Left ventricle myocardium inferior (tissue), 1 donor: ENCODE data around the gene CC2D1B. TPM values are rescaled to one million over a fixed set of nuclear protein-coding genes. Genes with fewer than 3 reads are reported as not detected.

Experiments used
- DNase-seq: peaks from one replicate; pipeline ENCODE4 v3.0.0-alpha.2; 2020
- H3K27ac ChIP-seq: fragments of 200-600 bp; replicated peaks from 2 replicates; pipeline ENCODE4 v1.8.0; 2021
- H3K27me3 ChIP-seq: fragments of 200-600 bp; 2 replicates; pipeline ENCODE4 v1.8.0; 2021; ENCODE audit warnings: low read depth
- H3K36me3 ChIP-seq: fragments of 200-600 bp; 2 replicates; pipeline ENCODE4 v1.8.0; 2021
- H3K4me1 ChIP-seq: fragments of 200-600 bp; 2 replicates; pipeline ENCODE4 v1.8.0; 2021
- H3K4me3 ChIP-seq: fragments of 200-600 bp; 2 replicates; pipeline ENCODE4 v1.8.0; 2021; ENCODE audit warnings: mild to moderate bottlenecking, moderate library complexity
- H3K9me3 ChIP-seq: fragments of 200-600 bp; replicated peaks from 2 replicates; pipeline ENCODE4 v1.8.0; 2021
- intact Hi-C: fragments of 100-400 bp; cut with micrococcal nuclease; formaldehyde crosslinking; loops from one replicate; pipeline ENCODE4 v1.11.0; 2022
- total RNA-seq: library from RNA; stranded (reverse); fragmentation: NEBNext Ultra II Directional; extraction: Animal tissue kit (Norgen Biotek cat#: 25700); gene quantifications from one replicate; pipeline ENCODE4 v1.2.1, GENCODE V29; 2021
- TF ChIP-seq, protein P1 (sequence below): fragments of 200-600 bp; IDR thresholded peaks from 2 replicates; pipeline ENCODE4 v1.8.0; 2021; ENCODE audit warnings: antibody characterized with exemption, mild to moderate bottlenecking, borderline replicate concordance
- donor health status: DM: no; HTN: yes; CAD: no; lungs with severe emphysema.

Gene CC2D1B
- total RNA-seq, 1 donor from 2014 or later: 15.3 TPM

DNA sequence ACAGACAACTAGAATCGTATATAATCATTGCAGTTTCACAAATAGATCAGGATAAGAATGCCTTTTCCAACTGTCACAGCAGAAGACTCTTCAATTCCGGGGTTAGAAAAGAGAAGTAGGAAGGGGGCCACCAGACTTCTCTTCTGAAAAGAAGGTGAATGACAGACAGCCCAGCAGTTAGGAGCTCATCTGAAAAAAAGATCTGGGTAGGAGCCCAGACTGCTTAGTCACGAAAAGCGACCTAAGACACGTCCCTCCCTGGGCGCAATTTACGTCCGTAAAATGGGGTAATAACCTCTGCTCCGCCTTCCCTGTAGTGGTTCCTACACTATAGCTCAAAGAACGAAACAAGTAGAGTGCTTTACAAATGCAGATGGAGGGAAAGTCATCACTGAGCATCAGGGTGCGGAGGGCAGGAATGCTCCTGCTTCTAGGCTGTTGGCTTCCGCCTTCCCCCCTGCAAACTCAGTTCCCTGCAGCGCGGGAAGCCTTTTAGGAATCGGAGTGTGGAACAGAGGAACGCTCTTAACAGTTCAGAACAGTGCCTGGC is 37.6 kb upstream of the CC2D1B start:
- H3K9me3 ChIP-seq: no peaks in the 10 kb centered on the region
- H3K27me3 ChIP-seq: no peaks in the 10 kb centered on the region
- H3K4me1 ChIP-seq: peaks cover 34% of the 10 kb centered on the region
- H3K4me3 ChIP-seq: peak overlapping the region; percentile 92
- intact Hi-C loops: no loop called here
- TF ChIP-seq, protein P1, sequence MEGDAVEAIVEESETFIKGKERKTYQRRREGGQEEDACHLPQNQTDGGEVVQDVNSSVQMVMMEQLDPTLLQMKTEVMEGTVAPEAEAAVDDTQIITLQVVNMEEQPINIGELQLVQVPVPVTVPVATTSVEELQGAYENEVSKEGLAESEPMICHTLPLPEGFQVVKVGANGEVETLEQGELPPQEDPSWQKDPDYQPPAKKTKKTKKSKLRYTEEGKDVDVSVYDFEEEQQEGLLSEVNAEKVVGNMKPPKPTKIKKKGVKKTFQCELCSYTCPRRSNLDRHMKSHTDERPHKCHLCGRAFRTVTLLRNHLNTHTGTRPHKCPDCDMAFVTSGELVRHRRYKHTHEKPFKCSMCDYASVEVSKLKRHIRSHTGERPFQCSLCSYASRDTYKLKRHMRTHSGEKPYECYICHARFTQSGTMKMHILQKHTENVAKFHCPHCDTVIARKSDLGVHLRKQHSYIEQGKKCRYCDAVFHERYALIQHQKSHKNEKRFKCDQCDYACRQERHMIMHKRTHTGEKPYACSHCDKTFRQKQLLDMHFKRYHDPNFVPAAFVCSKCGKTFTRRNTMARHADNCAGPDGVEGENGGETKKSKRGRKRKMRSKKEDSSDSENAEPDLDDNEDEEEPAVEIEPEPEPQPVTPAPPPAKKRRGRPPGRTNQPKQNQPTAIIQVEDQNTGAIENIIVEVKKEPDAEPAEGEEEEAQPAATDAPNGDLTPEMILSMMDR: no peak
- H3K36me3 ChIP-seq: peaks cover 22% of the 10 kb centered on the region
- no peak for DNase-seq
- H3K27ac ChIP-seq: peak overlapping the region; percentile 91

DNA sequence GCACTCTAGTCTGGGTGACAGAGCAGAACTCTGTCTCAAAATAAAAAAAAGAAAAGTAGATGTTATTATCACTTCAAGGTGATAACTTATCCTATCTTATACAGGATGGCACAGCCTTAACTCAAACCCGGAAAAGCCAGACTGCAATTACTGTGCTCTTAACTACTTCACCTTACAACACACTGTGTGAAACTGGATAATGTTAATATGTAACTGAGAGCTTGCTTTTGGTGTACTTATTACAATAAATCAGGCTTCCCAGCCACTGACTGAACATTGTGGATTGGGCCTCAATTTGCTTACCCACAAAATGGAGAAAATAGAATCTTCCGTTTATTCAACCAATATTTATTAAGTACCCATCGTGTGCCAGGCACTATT is 36.8 kb upstream of the CC2D1B start:
- no peak for DNase-seq
- H3K36me3 ChIP-seq: peaks cover 14% of the 10 kb centered on the region
- peaks cover 34% of the 10 kb centered on the region for H3K4me1 ChIP-seq
- no peaks in the 10 kb centered on the region for H3K27me3 ChIP-seq
- TF ChIP-seq, protein P1: no peak
- no peak overlapping the region for H3K27ac ChIP-seq
- intact Hi-C loops: no loop called here
- no peak overlapping the region for H3K4me3 ChIP-seq
- H3K9me3 ChIP-seq: no peaks in the 10 kb centered on the region

DNA sequence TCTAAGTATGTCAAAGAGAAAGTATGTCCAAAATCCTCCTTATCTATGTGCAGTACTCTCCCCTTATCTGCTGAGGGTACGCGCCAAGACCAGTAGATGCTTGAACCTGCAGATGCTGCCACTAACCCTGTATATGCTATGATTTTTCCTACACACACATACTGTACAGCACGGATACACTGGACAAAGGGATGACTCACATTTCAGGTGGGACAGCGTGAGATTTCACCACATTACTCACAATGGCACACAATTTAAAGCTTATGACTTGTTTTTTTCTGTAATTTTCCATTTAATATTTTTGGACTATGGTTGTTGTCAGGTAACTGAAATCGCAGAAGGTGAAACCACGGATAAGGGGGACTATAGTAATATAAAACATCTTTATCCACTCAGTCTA is 34.1 kb upstream of the CC2D1B start:
- H3K27ac ChIP-seq: no peak overlapping the region
- intact Hi-C loops: no loop called here
- H3K36me3 ChIP-seq: no peaks in the 10 kb centered on the region
- no peak for DNase-seq
- TF ChIP-seq, protein P1: no peak
- no peaks in the 10 kb centered on the region for H3K27me3 ChIP-seq
- H3K4me3 ChIP-seq: no peak overlapping the region
- H3K4me1 ChIP-seq: peaks cover 17% of the 10 kb centered on the region
- no peaks in the 10 kb centered on the region for H3K9me3 ChIP-seq

DNA sequence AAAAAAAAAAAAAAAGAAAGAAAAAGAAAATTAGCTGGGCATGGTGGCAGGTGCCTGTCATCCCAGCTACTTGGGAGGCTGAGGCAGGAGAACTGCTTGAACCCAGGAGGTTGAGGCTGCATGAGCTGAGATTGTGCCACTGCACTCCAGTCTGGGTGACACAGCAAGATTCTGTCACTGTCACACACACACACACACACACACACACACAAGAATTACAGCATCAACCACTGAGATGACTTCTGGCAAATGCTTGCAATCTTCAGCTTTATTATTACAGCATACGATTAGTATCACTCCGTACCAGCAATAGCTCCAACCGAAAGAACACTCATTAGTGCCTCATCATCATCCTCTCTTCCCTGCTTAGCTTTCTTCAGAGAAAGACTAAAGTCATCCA is 33.6 kb upstream of the CC2D1B start:
- H3K27ac ChIP-seq: no peak overlapping the region
- H3K4me1 ChIP-seq: peaks cover 12% of the 10 kb centered on the region
- H3K27me3 ChIP-seq: no peaks in the 10 kb centered on the region
- no peak for DNase-seq
- TF ChIP-seq, protein P1: no peak
- intact Hi-C loops: no loop called here
- no peaks in the 10 kb centered on the region for H3K36me3 ChIP-seq
- no peaks in the 10 kb centered on the region for H3K9me3 ChIP-seq
- no peak overlapping the region for H3K4me3 ChIP-seq

DNA sequence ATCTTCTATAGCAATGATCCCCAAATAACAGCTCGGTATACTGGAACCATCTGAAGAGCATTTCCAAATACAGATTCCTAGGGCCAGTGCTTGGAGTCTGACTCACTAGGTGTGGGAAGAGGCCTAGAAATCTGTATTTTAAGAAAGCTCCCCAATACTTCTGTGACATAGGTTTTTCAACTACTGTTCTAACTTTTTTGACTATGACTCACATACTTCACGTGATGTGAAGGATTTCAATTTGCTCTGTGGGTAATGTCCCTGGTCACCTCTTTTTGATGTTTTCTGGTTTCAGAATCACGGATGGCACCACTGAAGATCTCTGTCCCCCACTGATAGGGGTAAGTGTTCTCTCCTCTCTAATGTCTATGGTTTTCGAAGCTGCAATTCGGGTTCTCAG is 27.2 kb upstream of the CC2D1B start:
- no peaks in the 10 kb centered on the region for H3K4me1 ChIP-seq
- H3K27ac ChIP-seq: no peak overlapping the region
- no peak for DNase-seq
- intact Hi-C loops: no loop called here
- H3K27me3 ChIP-seq: no peaks in the 10 kb centered on the region
- TF ChIP-seq, protein P1: no peak
- no peaks in the 10 kb centered on the region for H3K36me3 ChIP-seq
- no peaks in the 10 kb centered on the region for H3K9me3 ChIP-seq
- no peak overlapping the region for H3K4me3 ChIP-seq
